Activated naive CD8-positive, alpha-beta T cell treated with anti-CD3 and anti-CD28 coated beads, Interleukin-2, amount 50 U/mL, for 16 hours (primary cell): ENCODE data around the gene MN1.

Experiments
- DNase-seq: peaks from one replicate; pipeline ENCODE4 v3.0.0-alpha.2; 2020; ENCODE audit warnings: low read depth, low spot score

The MN1 gene

DNA sequence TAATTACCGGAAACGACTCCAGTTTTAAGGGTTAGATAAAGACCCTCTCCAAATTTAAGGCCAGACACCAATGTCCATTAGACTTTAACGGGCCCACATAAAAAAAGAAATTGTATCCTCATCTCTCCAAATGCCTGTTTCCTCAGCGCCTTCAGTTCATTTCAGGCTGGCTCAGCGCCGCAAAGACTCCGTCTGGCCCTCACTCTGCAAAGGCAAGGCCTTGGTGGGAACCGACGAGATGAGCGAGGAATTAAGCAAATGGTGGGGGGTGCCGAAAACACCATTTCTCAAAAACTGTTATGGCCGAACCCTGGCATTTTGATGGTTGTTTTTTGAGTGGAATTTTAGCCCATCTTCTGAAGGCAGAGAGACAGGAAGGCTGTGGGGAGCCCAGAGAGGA is 15.7 kb downstream of the MN1 start:
- DNase-seq = no peak

DNA sequence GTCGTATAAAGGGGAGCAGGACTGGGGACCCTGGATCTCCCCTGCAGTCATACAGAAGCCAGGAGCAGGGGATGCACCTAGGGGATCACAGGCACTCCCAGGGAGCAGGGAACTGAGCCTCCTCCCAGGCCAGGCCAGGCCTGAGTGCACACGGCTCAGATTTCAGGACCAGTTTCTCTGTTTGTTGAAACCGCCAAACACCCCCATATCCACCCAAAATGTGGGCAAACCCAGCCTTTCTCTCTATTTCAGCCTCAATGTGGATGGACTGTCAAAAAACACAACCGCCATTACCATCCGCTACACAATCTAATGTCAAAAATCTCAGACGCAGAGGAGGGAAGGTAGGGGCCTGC is 17.5 kb downstream of the MN1 start:
- no peak for DNase-seq

DNA sequence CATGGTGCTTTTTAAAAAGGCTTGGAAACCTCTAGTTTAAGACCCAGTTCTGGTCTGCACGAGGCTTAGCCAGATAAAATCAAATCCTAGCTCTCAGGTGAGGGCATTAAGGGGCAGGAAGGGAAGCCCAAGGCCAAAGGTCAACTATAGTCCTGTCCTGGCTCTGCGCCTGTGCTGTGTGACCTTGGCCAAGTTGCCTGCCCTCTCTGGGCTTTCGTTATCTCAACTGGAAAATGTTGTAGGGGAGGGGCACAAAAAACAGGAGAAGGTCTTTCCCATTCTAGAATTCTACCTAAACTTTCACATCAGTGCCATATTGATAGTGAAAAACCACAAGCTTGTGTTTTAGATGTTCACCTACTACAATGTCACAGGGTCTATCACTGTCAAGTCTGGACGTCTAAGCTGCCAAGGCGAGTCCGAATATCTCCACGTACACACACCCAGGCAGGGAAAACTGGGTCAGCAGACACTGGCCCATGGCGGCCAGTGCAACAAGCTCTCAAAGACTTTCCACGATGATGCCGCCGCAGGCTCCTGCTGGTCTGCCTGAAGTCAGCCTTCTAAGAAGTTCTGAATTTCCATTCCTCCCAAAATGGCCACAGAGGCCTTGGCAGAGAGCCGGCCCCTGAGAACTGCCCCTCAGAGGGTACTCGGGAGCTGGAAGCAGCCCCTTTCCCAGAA is 18.0 kb downstream of the MN1 start:
- DNase-seq = no peak

DNA sequence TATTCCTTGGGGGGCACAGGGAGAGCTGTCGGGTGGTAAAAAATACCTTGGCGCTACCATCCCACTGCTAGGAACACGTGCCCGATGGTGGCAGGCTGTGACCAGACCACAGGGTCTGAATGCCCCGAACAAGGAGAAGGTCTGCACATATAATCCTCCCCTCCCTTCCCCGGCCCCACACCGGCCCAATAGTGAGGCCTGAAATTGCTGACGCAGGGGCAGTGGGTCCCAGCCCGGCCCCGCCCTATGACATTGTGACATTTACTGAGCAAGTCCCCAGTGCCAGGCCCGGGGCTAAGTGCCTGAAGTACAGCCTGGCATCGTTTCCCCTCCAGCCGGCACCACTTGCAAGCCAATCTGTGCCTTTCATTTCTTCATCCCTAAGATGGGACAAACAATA is 19.5 kb downstream of the MN1 start:
- DNase-seq = no peak

DNA sequence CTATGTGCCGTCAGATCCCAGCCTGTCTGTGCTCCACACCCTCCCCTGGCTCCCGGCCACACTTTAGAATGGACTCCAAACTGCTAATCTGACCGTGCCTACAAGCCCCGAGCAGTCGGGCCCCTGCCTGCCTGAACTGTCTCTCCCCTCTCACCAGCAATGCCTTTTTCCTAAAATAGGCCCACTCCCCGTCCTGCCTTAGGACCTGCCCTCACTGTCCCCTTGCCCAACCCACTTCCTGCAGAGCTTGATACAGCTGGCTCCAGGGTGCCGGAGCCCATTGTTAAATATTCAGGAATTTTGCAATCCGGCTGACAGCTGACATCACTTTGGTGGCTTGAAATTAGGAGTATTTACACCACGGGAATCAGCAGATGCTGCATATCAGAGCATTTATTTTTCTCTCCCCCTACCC is 21.4 kb downstream of the MN1 start:
- DNase-seq = no peak

DNA sequence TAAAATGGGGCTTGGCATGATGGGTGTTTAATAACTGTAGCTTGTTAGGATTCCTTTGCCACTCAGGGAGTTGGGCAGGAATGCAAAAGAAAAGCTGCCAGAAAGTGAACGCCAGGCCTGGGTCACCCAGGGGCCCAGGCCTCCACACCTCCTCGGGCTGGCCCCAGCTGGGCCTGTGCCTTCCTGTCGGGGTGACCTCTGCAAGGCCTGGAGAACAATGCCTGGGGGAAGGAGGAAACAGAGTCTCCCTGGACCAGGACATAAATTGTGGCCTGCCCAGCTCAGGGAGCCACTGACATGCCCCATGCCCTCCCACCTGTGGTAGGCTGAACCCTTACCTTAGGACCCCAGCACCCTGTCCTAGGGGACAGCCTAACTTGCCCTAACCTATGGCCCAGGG is 21.9 kb downstream of the MN1 start:
- no peak for DNase-seq

DNA sequence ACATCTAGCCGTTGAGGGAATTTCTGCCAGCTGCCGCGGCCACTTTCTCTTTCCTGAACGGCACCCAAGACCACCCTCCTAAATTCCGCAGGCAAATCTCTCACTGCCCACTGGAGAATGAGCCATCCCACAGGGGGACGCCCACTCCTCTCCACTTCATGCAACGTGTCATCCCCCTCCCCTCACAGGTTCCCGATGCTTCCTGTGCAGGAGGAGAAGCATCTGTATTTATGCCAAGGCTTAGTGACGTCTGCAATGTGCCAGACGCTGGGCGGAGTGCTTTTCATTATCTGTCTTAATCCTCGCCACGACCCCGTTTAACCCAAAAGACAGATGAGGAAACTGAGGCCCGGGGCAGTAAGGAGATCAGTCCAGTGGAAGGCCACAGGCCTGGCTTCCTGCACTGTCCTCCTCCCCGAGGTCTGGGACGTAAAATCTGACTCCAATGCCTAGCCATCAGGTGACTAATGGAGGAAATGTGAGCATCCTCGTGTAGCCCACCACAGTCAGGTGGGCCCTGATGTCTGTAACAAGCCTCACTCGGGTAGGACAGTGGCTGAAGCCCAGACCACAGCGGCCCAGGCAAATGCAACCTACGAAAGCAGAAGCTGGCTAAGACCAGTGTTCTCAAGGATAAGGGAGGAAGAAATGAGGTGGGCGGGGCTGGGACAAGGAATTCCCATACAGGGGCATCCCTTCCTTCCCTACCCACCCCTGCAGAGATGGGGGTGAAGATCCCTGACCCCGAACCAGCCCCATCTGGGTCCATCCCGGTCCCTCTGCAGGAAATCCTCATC is 23.1 kb downstream of the MN1 start:
- no peak for DNase-seq

DNA sequence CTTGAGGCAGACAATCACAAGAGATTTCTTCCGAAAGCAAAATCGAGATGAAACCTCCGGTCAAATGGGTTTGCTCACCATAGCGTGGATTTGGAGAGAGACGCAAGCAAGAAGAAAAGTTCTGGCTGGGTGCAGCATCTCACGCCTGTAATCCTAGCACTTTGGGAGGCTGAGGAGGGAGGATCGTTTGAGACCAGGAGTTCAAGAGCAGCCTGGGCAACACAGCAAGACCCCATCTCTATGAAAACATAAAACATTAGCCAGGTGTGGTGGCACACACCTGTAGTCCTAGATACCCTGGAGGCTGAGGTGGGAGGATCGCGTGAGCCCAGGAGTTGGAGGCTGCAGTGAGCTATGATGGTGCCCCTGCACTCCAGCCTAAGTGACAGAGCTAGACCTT is 24.4 kb downstream of the MN1 start:
- no peak for DNase-seq

DNA sequence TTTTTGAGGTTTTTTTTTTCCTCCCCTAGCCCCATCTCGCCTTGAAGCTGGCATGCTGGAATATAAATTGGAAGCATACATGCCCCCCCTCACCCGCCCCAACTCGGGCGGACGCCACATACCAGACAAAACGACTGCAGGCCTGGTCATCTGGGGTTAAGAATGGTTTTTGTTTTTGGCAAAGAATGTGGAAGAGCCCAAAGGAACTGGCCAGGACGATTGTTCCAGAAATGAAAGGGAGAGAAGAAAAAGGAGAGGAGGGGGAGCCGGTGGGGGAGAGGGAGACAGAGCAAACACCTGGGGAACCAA is 25.0 kb downstream of the MN1 start:
- DNase-seq = no peak

DNA sequence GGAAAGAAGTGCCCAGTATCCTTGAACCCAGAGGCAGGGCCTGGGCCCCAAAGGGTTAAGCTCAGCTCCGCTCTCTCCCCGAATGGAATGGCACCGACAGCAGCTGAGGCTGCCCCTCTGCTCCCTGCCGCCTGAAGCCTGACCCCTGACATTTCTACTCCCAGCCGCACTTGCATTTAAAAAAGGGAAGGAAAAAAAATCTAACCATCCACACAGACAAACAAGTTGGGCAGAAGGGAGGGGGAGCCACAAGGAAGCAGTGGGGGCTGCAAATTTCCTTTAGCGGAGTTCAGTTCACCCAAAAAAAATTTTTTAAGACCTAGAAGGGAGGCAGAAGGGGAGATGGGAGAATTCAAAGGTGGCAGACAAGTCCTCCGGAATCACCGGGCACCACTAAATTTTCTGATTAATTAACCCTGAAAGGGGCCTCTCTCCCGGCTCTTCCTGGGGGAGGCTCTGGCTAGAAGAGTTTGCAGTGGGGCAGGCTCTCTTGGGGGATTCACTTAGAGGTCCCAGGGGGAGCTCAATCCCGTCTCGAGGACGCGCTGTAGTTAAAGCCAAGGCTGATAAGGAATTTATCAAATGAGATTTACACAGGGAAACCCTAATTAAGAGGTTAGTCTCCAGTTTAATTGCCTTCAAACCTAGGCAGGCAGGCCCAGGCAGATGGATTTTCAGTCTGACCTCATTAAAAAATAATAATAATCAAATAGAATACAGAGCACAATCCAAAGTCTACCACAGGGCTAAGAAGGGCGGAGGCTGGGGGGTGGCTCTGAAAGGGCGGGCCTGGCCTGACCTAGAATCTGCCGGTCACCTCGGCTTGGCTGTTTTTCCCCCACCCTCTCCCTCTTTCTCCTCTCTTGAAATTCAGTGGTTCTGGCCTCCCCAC is 25.6 kb downstream of the MN1 start:
- DNase-seq = no peak

DNA sequence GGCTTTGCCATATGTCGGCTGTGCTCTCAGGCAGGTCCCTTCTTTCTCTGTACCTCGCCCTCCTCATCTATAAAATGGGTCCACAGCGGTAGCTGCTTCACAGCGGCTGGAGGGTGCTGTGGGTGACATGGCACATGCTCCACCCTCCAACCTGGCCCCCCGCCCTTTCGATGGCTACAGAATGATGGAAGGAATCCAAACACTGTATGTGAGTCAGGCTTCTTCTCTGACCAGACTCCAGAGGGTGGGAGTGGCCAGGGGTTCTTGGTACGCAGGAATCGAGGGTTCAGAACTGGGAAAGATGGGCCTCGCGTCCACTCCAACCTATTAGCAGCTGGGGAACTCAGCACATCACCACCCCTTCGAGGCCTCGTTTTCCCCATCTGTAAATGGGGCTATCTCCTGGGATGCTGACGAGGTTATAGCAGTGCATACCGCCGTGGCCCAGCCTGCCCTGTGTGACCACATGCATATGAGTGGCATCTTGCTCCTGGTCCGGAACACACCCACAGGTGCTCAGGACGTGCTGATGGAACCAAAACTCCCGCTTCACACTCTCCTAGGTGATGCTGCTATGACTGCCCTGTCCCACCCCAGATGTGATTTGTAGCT is 26.4 kb downstream of the MN1 start:
- no peak for DNase-seq

DNA sequence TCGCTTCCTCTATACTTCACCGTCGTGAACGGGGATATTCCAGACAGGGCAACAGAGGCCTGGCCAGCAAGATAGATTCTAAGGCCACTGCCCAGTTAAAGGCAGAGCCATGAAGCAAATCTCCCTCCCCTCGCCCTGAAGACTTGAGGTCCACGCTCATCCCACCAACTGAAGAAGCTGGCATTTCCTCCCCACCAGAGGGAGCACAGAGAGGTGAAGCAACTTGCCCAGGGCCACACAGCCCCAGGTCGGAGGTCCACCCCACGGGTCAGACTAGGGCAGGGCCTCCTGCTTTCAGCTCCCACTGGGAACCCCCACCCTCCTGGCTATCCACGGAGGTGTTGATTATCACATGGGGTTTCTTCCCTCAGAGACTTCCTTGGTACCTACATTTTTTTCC is 27.4 kb downstream of the MN1 start:
- DNase-seq = no peak

DNA sequence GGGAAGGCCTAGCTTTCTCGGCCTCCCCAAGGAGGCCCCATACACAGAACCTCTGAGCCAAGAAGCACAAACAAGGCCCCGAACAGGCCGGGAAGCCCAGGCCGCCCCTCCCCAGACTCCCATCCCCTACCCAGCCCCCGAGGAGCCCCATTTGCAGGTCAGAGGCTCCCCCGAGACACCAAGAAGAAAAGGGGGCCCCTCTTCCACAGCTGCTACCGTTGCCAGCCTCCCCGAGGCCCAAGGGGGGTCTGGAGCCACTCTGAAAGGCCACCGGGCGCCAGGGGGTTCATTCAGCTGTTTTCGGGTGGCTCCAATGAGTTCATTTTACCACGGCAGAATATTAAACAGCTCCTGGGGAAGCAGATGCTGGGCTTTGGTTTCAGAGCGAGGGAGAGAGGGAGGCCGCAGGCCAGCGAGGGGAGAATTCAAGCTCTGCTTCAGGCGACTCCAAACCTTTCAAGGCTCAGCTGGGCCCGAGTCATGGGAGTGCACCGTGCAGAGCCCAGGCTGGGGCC is 28.5 kb downstream of the MN1 start:
- no peak for DNase-seq

DNA sequence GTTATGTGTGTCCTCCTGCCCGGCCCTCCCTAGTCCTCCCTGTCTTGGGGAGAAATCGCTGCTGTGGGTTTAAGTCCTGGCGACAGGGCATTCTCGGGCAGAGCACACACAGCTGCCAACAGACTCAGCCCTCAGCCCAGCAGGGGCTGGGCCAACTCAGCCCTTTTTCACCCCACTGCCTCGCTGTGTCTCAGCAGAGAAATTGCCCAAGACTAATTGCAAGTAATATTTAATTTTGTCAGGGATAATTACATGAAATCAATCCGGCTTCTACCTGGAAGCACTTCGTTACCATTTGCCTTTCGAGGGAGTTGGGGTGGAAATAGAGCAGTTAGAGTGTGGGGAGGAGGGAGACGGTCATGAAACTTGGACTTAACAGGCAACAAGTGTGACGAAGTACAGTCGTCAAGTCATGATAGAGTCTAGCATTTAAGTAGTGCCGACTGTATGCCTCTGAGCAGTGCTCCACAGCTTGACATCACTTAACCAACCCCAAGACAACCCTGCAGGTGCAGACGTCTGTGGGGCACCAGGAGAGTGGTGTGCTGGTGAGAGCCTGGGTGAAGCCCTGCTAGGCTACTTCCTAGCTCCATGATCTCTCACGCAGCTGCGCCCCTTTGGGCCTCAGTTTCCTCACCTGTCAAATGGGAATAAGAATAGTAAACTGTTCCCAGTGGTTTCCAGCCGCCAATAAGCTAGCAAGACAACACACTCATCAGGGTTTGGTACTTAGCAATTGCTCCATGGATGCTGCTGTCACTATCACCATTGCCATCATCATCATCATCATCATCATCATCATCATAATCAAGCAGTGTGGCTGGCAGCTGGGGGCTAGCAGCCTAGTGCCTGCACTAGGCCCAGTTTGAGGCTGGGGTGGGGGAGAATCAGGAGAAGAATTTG is 29.2 kb downstream of the MN1 start:
- DNase-seq = no peak

DNA sequence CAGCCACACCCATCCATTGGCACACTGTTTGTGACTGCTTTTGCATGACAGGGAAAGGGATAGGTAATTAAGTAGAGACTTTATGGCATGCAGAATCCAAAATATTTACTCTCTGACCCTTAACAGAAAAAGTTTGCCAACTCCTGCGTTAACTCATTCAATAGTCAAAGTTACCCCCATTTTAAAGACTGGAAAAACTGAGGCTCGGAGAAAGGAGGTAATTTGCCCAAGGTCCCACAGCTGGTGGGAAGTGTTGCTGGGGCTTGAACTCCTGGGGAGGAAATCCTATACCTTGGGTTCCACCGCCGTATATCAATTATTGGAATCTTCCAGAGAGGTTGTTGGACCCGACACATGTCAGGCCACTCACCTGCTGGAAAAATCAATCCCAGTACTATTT is 29.9 kb downstream of the MN1 start:
- no peak for DNase-seq

DNA sequence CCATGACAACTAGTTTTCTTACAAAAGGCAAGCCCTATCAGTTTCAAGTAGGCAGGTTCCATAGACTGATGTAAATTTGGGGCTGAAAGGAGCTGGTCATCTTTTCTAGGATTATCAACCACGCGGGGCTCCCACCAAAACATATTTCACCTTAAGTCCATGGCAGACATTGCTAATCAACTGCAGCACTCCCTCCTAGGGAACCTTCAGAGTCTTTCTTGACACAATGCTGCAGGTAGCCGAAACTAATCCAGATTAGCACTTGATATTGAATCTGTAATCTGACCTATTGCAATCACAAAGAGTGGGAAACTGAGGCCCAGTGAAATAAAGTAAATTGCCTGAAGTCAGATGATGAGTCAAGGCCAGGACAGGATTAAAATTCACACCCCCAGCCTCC is 32.5 kb downstream of the MN1 start:
- no peak for DNase-seq

DNA sequence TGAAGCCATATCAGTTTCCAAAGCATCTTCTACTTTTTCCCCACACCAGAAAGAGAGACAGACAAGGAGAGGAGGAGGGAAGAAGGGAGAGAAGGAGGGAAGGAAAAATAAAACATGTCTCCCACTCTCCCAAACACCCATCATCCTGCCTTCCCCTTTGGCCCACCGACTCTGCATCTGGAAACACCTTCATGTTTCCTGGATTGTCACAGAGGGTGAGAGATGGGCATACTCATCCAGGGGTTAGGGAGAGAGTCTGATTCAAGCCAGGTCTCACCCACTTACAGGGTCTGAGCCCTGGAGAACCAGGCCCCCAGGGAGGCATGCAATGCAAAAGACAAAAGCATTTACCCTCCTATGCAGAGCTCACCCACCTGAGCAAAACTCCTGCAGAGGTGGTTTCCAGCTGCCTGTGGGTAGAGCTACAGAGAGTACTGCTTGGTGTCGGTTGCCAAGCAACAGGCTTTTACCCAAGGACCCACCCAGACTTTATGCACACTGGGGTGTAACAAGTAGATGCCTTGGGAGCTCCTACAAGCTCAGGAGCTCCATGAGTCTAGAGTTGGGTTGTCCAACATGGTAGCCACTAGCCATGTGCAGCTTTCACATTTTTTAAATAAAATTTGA is 33.4 kb downstream of the MN1 start:
- no peak for DNase-seq

DNA sequence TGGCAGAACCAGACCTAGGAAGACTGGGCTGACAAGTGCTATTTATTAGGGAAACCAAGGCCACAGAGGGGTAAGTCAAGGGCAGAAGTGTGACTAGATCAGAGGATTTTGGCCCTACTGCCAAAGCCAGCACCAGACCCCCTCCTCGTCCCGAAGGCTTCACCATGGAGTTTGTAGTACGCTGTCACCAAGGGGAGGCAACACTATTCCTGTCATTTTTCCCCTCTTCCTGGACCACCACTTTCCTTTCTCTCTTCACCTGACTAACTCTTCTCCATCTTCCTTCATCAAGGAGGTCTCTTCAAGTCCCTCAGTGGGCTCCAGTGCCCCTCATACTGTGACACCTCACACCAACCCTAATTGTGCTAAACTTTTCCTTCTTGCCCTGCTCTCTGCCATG is 34.9 kb downstream of the MN1 start:
- no peak for DNase-seq

DNA sequence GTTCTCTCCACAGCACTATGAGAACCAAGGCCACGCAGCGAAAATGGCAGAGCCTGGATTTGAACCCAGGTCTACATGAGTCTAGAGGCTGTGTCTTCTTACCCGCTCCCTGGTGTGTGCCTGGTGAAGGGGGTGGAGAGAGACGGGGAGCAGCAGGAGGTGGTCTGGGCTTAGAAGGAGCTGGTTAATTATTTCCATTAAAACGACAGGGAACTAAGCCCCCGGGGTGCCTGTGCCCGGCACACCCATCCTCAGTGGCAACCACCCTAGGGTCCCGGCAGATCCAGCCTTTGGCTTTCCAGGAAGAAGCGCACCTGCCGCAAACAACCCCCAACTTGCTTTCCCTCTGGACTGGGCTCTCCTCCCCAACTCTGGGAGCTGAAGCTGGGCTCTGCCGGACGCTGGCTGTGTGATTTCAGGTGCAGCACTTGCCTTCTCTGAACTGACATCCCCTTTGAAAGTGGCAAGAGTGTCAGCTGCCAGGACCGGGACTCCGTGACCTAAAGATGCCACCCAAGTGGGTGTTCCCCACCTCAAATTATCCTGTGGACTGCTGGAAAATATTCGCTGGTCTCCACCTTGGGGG is 35.8 kb downstream of the MN1 start:
- DNase-seq = no peak

DNA sequence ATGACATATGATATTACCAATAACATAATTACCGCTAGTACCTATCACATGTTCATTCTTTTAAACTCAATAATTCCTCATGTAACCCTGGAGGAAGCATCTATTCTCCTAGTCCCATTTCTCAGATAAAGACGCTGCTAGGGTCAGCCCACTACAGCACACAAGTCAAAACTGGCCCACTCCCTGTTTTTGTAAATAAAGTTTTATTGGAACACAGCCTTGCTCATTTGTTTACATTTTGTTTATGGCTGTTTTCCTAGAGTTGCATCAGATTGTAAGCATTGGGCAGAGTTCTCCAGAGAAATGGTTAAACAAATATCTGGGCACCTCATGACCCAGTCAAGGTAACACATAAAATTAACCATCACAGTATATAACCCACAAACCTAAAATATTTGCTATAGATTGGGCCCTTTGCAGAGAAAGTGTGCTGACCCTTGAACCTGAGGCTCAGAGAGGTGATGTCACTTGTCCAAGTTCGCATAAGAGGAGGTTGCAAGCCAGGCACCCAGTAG is 36.8 kb downstream of the MN1 start:
- DNase-seq = no peak
